ENCODE results near the gene CACUL1.

Gene CACUL1

DNA sequence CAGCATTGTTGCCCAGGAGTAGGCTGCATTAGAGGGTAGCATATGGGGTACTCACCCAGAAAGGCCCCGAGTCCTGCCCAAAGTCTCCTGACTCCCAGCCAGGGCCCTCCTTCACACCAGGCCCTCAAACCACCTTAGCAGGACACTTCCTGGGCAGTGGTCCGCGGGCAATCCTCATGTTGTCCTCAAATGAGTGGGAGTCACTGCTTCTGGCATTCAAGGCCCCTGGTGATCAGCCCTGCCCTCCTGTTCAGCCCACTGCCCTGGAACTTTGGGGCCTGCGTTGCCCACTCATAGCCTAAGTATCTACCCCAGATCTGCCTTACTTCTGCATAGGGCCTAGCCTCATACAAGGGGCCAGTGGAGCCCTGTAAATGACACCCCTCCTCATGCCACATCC is 88.4 kb downstream of the CACUL1 start:
- no peak overlapping the region for H3K23ac ChIP-seq (ENCODE audit: low read length)
- H3K79me1 ChIP-seq (ENCODE audit: low read length) = no peaks in the 10 kb centered on the region
- H3K9me3 ChIP-seq (ENCODE audit: insufficient read depth, low read depth, low read length) = peaks cover 3% of the 10 kb centered on the region
- H2AK5ac ChIP-seq (ENCODE audit: low read length) = no peak overlapping the region
- H3K27ac ChIP-seq (ENCODE audit: low read depth, low read length) = no peak overlapping the region
- no peak overlapping the region for H4K91ac ChIP-seq (ENCODE audit: low read depth, low read length)
- no peak overlapping the region for H3K14ac ChIP-seq (ENCODE audit: low read length)
- H4K8ac ChIP-seq (ENCODE audit: low read depth, low read length) = no peak overlapping the region
- no peak for DNase-seq
- no peak overlapping the region for H3K9ac ChIP-seq (ENCODE audit: low read length)
- H3K4ac ChIP-seq (ENCODE audit: low read depth, low read length) = no peak overlapping the region
- no peak overlapping the region for H3K18ac ChIP-seq (ENCODE audit: low read length)
- H2BK5ac ChIP-seq (ENCODE audit: low read depth, low read length, poor library complexity) = no peak overlapping the region
- H3K4me2 ChIP-seq (ENCODE audit: low read length) = no peak overlapping the region
- no peaks in the 10 kb centered on the region for H3K27me3 ChIP-seq (ENCODE audit: insufficient read depth, low read length)
- WGBS (ENCODE audit: extremely low coverage, insufficient coverage, insufficient read length) = no CpG with 5 or more reads among the region's 4 CpGs
- no peaks in the 10 kb centered on the region for H3K4me1 ChIP-seq (ENCODE audit: control insufficient read depth in 1 of 2, insufficient read depth in 2 of 2, low read length in 2 of 2)
- no peak overlapping the region for H3K4me3 ChIP-seq (ENCODE audit: low read depth, low read length)
- H3K79me2 ChIP-seq (ENCODE audit: control insufficient read depth, insufficient read depth, low read length, poor library complexity) = peaks cover 1% of the 10 kb centered on the region
- no peak overlapping the region for H4K12ac ChIP-seq (ENCODE audit: low read depth, low read length)
- no peak overlapping the region for H2BK120ac ChIP-seq (ENCODE audit: insufficient read depth, low read length, poor library complexity)
- H2AFZ ChIP-seq (ENCODE audit: insufficient read depth, low read length, poor library complexity) = no peak overlapping the region
- H3K36me3 ChIP-seq (ENCODE audit: control insufficient read depth in 1 of 2, insufficient read depth in 2 of 2, low read length in 2 of 2) = no peaks in the 10 kb centered on the region
- no peak overlapping the region for H2BK12ac ChIP-seq (ENCODE audit: low read length)

- H3K14ac ChIP-seq (ENCODE audit: low read length) = no peak overlapping the region
- no CpG with 5 or more reads among the region's 6 CpGs for WGBS (ENCODE audit: extremely low coverage, insufficient coverage, insufficient read length)
- H3K4me2 ChIP-seq (ENCODE audit: low read length) = no peak overlapping the region
Observed at GRCh38 chr10:118664321-118664720, 90.4 kb downstream of the CACUL1 start.

DNA sequence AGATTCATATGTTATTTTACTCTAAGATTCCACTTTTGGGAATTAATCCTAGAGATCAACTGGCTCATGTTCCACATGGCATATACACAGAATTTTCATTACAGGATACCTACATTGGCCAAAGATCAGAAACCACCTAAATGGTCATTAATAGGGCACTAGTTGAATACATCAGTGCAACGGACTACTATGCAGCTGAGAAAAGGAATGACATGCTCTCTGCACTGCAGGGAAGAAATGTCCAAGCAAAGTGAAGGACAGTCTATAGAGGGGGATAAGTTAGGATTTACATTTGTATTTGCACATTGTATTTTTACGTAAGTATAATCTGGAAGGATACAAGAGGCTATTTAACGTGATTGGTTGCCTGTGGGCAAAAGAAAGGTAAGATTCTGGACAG is 91.6 kb downstream of the CACUL1 start:
- whole genome bisulfite sequencing (ENCODE audit: extremely low coverage, insufficient coverage, insufficient read length) = no CpG with 5 or more reads among the region's 3 CpGs
- Histone ChIP-seq H3K18ac (ENCODE audit: low read length) (no peak overlapping the region), H3K79me2 (ENCODE audit: control insufficient read depth, insufficient read depth, low read length, poor library complexity) (no peaks in the 10 kb centered on the region), H4K91ac (ENCODE audit: low read depth, low read length) (no peak overlapping the region), H3K79me1 (ENCODE audit: low read length) (no peaks in the 10 kb centered on the region), H2BK12ac (ENCODE audit: low read length) (no peak overlapping the region), H3K27me3 (ENCODE audit: insufficient read depth, low read length) (no peaks in the 10 kb centered on the region), H2AK5ac (ENCODE audit: low read length) (no peak overlapping the region), H3K27ac (ENCODE audit: low read depth, low read length) (no peak overlapping the region), H3K23ac (ENCODE audit: low read length) (no peak overlapping the region), H3K9ac (ENCODE audit: low read length) (no peak overlapping the region), H3K36me3 (ENCODE audit: control insufficient read depth in 1 of 2, insufficient read depth in 2 of 2, low read length in 2 of 2) (no peaks in the 10 kb centered on the region), H3K4me3 (ENCODE audit: low read depth, low read length) (no peak overlapping the region), H3K4me2 (ENCODE audit: low read length) (no peak overlapping the region), H4K12ac (ENCODE audit: low read depth, low read length) (no peak overlapping the region), H2BK5ac (ENCODE audit: low read depth, low read length, poor library complexity) (no peak overlapping the region), H4K8ac (ENCODE audit: low read depth, low read length) (no peak overlapping the region), H3K4me1 (ENCODE audit: control insufficient read depth in 1 of 2, insufficient read depth in 2 of 2, low read length in 2 of 2) (no peaks in the 10 kb centered on the region), H3K14ac (ENCODE audit: low read length) (no peak overlapping the region), H3K9me3 (ENCODE audit: insufficient read depth, low read depth, low read length) (peaks cover 8% of the 10 kb centered on the region), H2AFZ (ENCODE audit: insufficient read depth, low read length, poor library complexity) (no peak overlapping the region), H3K4ac (ENCODE audit: low read depth, low read length) (no peak overlapping the region), H2BK120ac (ENCODE audit: insufficient read depth, low read length, poor library complexity) (no peak overlapping the region)
- no peak for DNase-seq

More at GRCh38 chr10:118664321-118664720, 90.4 kb downstream of the CACUL1 start:
- H3K79me1 ChIP-seq (ENCODE audit: low read length) = no peaks in the 10 kb centered on the region
- no peak overlapping the region for H2BK120ac ChIP-seq (ENCODE audit: insufficient read depth, low read length, poor library complexity)
- no peak overlapping the region for H4K12ac ChIP-seq (ENCODE audit: low read depth, low read length)
- no peak overlapping the region for H4K91ac ChIP-seq (ENCODE audit: low read depth, low read length)
- no peak overlapping the region for H3K27ac ChIP-seq (ENCODE audit: low read depth, low read length)
- H3K23ac ChIP-seq (ENCODE audit: low read length) = no peak overlapping the region
- no peak overlapping the region for H3K9ac ChIP-seq (ENCODE audit: low read length)
- no peak overlapping the region for H3K4me3 ChIP-seq (ENCODE audit: low read depth, low read length)
- H3K36me3 ChIP-seq (ENCODE audit: control insufficient read depth in 1 of 2, insufficient read depth in 2 of 2, low read length in 2 of 2) = no peaks in the 10 kb centered on the region
- H2AFZ ChIP-seq (ENCODE audit: insufficient read depth, low read length, poor library complexity) = no peak overlapping the region
- H2BK12ac ChIP-seq (ENCODE audit: low read length) = no peak overlapping the region
- H3K27me3 ChIP-seq (ENCODE audit: insufficient read depth, low read length) = no peaks in the 10 kb centered on the region
- H2BK5ac ChIP-seq (ENCODE audit: low read depth, low read length, poor library complexity) = no peak overlapping the region
- no peak overlapping the region for H4K8ac ChIP-seq (ENCODE audit: low read depth, low read length)
- H2AK5ac ChIP-seq (ENCODE audit: low read length) = no peak overlapping the region
- H3K4me1 ChIP-seq (ENCODE audit: control insufficient read depth in 1 of 2, insufficient read depth in 2 of 2, low read length in 2 of 2) = no peaks in the 10 kb centered on the region
- H3K9me3 ChIP-seq (ENCODE audit: insufficient read depth, low read depth, low read length) = peaks cover 4% of the 10 kb centered on the region
- H3K79me2 ChIP-seq (ENCODE audit: control insufficient read depth, insufficient read depth, low read length, poor library complexity) = no peaks in the 10 kb centered on the region
- no peak overlapping the region for H3K4ac ChIP-seq (ENCODE audit: low read depth, low read length)
- DNase-seq = no peak
- H3K18ac ChIP-seq (ENCODE audit: low read length) = no peak overlapping the region

- Histone ChIP-seq H3K79me2 (ENCODE audit: control insufficient read depth, insufficient read depth, low read length, poor library complexity) (no peaks in the 10 kb centered on the region), H3K14ac (ENCODE audit: low read length) (no peak overlapping the region), H3K4me3 (ENCODE audit: low read depth, low read length) (no peak overlapping the region), H2AK5ac (ENCODE audit: low read length) (no peak overlapping the region), H3K4ac (ENCODE audit: low read depth, low read length) (no peak overlapping the region), H3K9me3 (ENCODE audit: insufficient read depth, low read depth, low read length) (peaks cover 8% of the 10 kb centered on the region), H3K9ac (ENCODE audit: low read length) (no peak overlapping the region), H4K8ac (ENCODE audit: low read depth, low read length) (no peak overlapping the region), H4K12ac (ENCODE audit: low read depth, low read length) (no peak overlapping the region), H2BK5ac (ENCODE audit: low read depth, low read length, poor library complexity) (no peak overlapping the region), H4K91ac (ENCODE audit: low read depth, low read length) (no peak overlapping the region), H3K27ac (ENCODE audit: low read depth, low read length) (no peak overlapping the region), H3K36me3 (ENCODE audit: control insufficient read depth in 1 of 2, insufficient read depth in 2 of 2, low read length in 2 of 2) (no peaks in the 10 kb centered on the region), H3K18ac (ENCODE audit: low read length) (no peak overlapping the region), H2BK12ac (ENCODE audit: low read length) (no peak overlapping the region), H2BK120ac (ENCODE audit: insufficient read depth, low read length, poor library complexity) (no peak overlapping the region), H3K4me1 (ENCODE audit: control insufficient read depth in 1 of 2, insufficient read depth in 2 of 2, low read length in 2 of 2) (no peaks in the 10 kb centered on the region), H3K4me2 (ENCODE audit: low read length) (no peak overlapping the region), H3K23ac (ENCODE audit: low read length) (no peak overlapping the region), H3K79me1 (ENCODE audit: low read length) (no peaks in the 10 kb centered on the region), H2AFZ (ENCODE audit: insufficient read depth, low read length, poor library complexity) (no peak overlapping the region), H3K27me3 (ENCODE audit: insufficient read depth, low read length) (no peaks in the 10 kb centered on the region)
- WGBS (ENCODE audit: extremely low coverage, insufficient coverage, insufficient read length) = no CpG with 5 or more reads among the region's 4 CpGs
- DNase-seq = no peak
Observed at GRCh38 chr10:118662228-118663035, 92.3 kb downstream of the CACUL1 start.

All from trophoblast cell (in vitro differentiated cells and primary cell).